T-helper 1 cell (primary cell): ENCODE data around the gene DCAF10.
"Not testable (repeated sequence)": the region's sequence is repeated elsewhere in the genome, so short reads cannot be mapped to it uniquely, and the experiment has no call there.

Experiments
- DNase-seq, 5 donors: peaks; one replicate each; pipeline ENCODE4 v3.0.0-alpha.2; 2012 to 2020

The DCAF10 gene

GRCh38 chr9:37796232-37796631, 4.4 kb upstream of the DCAF10 start:
- DNase-seq = no peak

DNA sequence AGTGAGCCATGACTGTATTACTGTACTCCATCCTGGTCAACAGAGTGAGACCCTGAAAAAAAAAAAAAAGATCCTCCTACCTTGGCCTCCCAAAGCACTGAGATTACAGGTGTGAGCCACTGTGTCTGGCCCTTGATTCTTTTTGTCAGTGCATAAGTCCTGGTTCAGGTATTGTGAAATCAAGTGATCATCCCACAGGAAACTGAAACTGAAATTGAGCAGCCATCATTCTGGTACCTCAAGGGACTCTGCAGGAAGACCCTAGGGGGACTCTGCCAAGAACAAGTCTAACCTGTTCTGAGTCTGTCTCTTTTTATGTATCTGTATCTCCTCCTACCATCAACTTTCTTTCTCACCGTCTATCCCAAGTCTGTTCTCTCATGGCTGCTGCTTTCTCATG, 1.9 kb upstream of the DCAF10 start:
- DNase-seq = peak in 1 of 5 donors; percentile 28

DNA sequence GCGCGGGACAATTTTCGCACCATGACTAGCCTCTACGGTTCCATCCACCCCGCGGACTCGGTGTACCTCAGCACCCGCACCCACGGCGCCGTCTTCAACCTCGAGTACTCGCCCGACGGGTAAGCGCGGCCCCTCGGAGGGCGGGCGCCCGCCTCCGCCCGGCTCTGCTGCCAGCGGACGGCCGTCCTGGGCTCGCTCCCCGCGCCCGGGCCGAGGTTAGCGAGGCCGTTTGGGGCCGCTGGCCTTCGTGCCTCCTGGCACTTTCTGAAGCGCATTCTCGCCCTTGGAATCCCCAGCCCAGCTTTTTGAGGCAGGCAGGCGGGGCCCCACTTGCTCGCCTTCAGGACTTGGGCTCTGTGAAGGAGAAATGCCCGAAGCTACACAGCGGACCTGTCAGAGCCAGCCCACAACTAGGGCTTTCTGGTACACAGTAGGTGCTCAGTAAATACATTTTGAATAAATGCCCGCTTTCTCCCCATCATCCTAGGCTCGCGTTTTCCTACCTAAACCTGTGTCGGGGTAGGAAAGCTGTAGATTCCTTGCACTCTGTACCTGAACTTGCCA, 772 bp downstream of the DCAF10 start:
- DNase-seq = peak in 1 of 5 donors; percentile 33

DNA sequence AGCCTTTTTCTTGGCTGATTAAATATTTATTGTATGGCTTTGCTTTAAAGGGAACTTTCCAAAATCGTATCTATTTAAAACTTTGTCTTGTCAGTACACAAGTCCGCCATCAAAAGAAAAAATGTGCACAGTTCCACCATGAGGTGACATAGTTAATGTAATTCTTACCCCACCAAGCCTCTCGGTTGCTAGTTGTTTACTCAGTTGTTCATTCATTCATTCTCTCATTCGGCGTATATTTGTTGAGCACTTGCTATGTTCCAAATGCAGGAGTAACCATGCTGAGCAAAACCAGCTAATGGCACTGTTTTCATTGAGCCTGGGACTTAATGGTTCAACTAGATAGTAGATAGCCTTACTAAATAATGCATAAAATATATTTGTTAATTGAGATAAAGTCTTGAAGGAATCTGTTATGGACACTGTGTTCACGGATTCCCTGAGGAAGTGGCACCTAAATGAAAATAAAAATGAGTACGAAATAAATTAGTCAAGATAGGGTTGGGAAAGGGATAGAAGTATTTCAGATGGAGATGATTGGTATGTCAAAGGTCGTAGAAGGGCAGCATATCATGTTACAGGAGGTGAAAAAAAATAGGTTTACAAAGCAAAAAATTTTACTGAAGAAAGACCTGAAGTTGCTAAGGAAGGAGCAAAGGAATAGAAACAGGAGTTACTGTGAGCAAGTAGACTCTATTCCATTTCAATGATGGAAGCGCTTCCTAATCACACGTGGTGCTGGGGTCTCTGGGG, 1.5 kb downstream of the DCAF10 start:
- no peak for DNase-seq

- no peak for DNase-seq
Measured at GRCh38 chr9:37806271-37806670, 5.7 kb downstream of the DCAF10 start.

DNA sequence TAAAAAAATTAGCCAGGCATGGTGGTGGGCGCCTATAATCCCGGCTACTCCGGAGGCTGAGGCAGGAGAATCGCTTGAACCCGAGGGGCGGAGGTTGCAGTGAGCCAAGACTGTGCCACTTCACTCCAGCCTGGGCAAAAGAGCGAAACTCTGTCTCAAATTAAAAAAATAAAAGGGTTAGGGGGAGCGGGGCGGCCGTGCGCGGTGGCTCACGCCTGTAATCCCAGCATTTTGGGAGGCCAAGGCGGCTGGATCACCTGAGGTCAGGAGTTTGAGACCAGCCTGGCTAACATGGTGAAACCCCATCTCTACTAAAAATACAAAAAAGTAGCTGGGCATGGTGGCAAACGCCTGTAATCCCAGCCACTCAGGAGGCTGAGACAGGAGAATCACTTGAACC, 9.1 kb downstream of the DCAF10 start:
- DNase-seq = not testable (repeated sequence)

DNA sequence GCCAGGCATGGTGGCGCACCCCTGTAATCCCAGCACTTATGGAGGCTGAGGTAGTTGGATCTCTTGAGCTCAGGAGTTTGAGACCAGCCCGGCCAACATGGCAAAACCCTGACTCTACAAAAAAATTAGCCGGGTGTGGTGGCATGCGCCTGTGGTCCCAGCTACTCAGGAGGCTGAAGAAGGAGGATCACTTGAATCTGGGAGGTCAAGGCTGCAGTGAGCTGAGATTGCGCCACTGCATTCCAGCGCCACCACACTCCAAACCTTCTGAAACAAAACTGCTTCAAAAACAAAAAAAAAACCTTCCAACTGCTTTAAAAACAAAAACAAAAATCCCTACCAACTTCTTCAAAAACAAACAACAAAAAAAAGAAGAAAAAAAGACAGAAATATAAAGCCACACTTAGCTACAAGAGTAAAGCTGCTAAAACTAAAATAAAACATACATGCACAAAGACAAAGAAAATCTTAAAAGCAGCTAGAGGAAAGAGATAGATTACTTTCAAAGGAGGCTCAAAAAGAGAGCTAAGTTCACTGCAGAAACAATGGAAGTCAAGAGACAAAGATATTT, 11.4 kb downstream of the DCAF10 start:
- DNase-seq = no peak

- no peak for DNase-seq
Measured at GRCh38 chr9:37812773-37813379, 12.3 kb downstream of the DCAF10 start.

- DNase-seq = no peak
Measured at GRCh38 chr9:37818849-37819248, 18.3 kb downstream of the DCAF10 start.

GRCh38 chr9:37820142-37820541, 19.5 kb downstream of the DCAF10 start:
- DNase-seq = no peak

GRCh38 chr9:37825174-37825573, 24.6 kb downstream of the DCAF10 start:
- not testable (repeated sequence) for DNase-seq

DNA sequence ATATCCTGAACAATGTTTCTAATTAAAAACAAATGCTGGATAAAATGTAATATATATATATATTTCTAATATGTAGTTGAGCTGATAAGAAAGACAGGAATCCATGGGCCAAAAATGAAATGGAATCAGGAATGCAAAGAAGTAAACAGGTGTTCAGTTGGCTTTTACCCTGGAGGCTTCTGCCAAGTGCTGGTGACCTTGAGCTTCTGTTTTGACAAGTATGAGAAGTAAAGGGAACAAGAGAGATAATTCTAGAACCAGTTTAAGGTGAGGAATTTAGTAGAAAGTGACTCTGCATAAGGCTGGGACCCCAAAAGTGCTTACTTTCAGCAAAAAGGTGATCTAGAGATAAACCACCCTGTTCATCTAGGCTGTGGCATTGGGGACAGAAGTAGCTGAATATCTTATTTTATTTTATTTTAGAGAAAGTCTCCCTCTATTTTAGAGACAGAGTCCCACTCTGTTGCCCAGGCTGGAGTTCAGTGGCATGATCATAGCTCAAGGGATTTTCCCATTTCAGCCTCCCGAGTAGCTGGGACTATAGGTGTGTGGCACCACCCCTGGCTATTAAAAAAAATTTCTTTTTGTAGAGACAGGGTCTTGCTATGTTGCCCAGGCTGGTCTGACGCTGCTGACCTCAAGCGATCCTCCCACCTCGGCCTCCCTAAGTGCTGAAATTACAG, 27.0 kb downstream of the DCAF10 start:
- DNase-seq = no peak

DNA sequence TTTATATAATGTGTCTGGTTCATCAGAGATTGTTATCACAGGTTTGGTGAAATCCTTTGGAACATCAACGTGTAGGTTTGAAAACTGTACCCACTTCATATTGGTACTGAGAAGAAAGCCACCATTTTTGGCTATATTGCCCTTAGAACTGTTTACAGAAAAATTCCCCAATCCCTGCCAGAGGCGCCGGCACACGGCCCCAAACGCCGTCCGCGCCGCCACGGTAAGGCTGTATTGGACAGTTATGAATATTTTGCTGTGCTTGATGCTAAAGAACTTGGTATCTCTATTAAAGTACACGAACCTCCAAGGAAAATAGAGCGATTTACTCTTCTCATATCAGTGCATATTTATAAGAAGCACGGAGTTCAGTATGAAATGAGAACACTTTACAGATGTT, 35.2 kb downstream of the DCAF10 start:
- no peak for DNase-seq

DNA sequence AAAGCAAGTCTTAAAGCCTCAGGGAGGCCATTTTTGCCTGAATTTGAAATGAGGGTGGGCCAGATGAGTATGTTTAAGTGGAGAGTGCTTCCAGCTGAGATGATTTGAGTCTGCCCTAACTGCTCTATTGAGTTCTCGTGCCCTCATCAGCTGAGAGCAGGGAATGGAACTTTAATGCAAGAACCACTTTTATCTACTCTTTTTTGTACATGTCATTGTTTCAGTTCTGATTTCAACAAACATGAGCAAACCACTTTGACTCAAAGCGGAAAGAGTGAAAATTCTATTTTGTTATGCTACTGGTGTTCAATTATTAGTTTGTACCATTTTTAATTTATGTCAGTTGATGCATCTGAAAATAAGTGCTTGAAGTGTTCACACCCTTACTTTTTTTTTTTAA, 35.8 kb downstream of the DCAF10 start:
- peak in 1 of 5 donors; percentile 49 for DNase-seq

DNA sequence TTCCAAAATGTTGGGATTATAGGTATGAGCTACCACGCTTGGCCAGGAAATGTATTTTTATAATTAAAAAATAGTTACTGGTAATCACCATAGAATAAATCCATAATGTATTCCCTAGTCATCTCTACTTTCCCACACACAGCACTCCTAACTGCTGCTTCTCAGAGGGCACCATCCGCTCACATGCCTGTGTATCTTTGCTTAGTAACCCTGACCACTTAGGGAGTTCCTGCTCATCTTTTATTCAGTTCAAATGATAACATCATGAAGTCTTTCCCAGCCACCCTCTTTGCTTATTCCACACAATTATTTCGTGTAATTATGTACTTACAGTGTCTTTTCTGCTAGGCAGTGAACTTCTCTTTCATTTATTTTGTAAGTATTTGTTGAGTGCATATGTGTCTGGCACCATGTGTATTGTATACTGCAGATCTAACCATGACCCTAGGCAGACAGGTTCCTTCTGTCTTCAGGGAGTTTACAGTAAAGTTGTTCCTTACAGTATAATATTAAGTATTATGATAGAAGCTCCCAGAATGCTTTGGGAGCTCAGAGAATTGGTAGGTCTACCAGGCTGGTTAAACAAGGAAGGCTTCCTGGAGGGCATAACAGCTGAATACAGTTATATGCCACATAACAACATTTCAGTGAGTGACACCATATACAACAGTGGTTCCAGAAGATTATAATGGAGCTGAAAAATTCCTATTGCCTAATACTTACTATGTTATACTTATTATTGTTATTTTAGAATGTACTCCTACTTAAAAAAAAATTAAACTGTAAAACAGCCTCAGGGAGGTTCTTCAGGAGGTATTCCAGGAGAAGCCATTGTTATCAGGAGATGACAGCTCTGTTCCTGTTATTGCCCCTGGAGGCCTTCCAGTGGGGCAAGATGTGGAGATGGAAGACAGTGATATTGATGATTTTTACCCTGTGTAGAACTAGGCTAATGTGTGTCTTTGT, 39.2 kb downstream of the DCAF10 start:
- no peak for DNase-seq

GRCh38 chr9:37840560-37841194, 40.1 kb downstream of the DCAF10 start:
- DNase-seq = no peak

DNA sequence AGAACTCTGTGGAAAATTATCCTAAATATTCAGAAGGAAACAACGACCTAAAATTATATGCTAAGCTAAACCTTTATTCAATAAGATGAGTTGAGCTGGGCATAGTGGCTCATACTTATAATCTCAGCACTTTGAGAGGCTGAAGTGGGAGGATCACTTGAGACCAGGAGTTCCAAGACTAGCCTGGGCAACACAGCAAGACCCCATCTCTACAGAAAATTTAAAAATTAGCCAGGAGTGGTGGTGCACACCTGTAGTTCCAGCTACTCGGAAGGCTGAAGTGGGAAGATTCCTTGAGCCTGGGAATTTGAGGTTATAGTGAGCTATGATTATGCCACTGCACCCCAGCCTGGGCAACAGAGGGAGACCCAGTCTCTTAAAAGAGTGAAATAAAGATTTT, 51.6 kb downstream of the DCAF10 start:
- DNase-seq = no peak

DNA sequence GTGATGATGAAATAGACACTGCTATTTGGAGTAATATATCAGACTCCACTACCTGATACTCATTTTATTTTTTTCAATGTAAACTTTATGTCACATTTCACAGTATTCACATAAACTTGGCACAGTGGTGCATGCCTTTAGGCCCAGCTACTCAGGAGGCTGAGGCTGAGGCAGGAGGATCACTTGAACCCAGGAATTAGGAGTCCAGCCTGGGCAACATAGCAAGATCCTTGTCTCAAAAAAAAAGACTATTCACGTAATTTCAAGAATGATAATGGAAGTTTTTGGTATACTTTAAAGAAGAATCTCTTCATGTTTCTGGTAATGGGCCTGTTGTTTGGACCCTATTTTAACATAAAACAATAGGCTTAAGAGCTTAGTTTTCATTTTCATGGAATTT, 56.0 kb downstream of the DCAF10 start:
- no peak for DNase-seq

- DNase-seq = no peak
Measured at GRCh38 chr9:37859043-37859442, 58.4 kb downstream of the DCAF10 start.

- DNase-seq = no peak
Measured at GRCh38 chr9:37862530-37862929, 61.9 kb downstream of the DCAF10 start.

DNA sequence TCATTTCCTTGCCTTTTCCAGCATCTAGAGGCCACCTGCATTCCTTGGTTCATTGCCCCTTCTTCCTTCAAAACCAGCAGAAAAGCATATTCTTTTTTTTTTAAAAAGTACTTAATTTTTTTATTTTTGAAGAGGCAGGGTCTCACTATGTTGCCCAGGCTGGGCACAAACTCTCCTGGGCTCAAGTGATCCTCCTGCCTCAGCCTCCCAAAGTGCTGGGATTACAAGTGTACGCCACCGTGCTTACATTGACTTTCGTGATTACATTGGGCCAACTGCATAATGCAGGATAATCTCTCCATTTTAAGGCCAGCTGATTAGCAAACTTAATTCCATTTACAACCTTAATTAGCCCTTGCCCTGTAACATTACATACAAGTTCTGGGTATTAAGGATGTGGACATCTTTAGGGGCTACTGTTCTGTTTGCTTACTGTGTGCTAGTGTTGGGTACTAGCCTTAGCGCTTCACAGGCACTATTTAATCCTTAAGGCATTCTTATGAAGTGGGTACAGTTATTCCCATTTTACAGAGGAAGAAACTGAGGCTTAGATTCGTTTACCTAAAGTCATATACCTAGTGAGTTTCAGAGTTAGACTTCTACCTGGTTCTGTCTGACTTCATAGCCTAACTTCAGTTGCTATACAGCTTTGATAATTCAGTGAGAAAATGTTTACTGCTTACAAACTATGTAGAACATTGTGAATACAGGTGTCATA, 69.6 kb downstream of the DCAF10 start:
- no peak for DNase-seq
